Cerebellar nuclear complex (tissue), 1 donor: ENCODE measurements around the gene EDIL3.
"Not testable (repeated sequence)": the region's sequence is repeated elsewhere in the genome, so short reads cannot be mapped to it uniquely, and the experiment has no call there.

Source experiments
- DNase-seq, 2 experiments: peaks; one replicate each; lab custom pipeline; 2025; lab: John Stamatoyannopoulos, UW

Gene EDIL3

GRCh38 chr5:84168841-84169240 is 215.8 kb downstream of the EDIL3 start:
- no peak for DNase-seq

- DNase-seq = no peak
Measured at GRCh38 chr5:84163671-84164070, 221.0 kb downstream of the EDIL3 start.

- no peak for DNase-seq
Measured at GRCh38 chr5:84162695-84163094, 222.0 kb downstream of the EDIL3 start.

- not testable (repeated sequence) for DNase-seq
Measured at GRCh38 chr5:84160650-84161049, 224.0 kb downstream of the EDIL3 start.

GRCh38 chr5:84149094-84149493 is 235.6 kb downstream of the EDIL3 start:
- DNase-seq = no peak

- DNase-seq = no peak
Measured at GRCh38 chr5:84148651-84149050, 236.0 kb downstream of the EDIL3 start.

- DNase-seq = no peak
Measured at GRCh38 chr5:84137541-84137940, 247.1 kb downstream of the EDIL3 start.

- no peak for DNase-seq
Measured at GRCh38 chr5:84131372-84131771, 253.3 kb downstream of the EDIL3 start.

- DNase-seq = no peak
Measured at GRCh38 chr5:84130006-84130580, 254.6 kb downstream of the EDIL3 start.

GRCh38 chr5:84125216-84125615 is 259.5 kb downstream of the EDIL3 start:
- no peak for DNase-seq

- DNase-seq = no peak
Measured at GRCh38 chr5:84119252-84119651, 265.4 kb downstream of the EDIL3 start.

- DNase-seq = no peak
Measured at GRCh38 chr5:84118551-84118950, 266.1 kb downstream of the EDIL3 start.

- no peak for DNase-seq
Measured at GRCh38 chr5:84115727-84116126, 269.0 kb downstream of the EDIL3 start.

GRCh38 chr5:84113246-84114105 is 271.2 kb downstream of the EDIL3 start:
- DNase-seq = no peak

- no peak for DNase-seq
Measured at GRCh38 chr5:84092738-84093137, 291.9 kb downstream of the EDIL3 start.

GRCh38 chr5:84091127-84091799 is 293.4 kb downstream of the EDIL3 start:
- no peak for DNase-seq

- DNase-seq = no peak
Measured at GRCh38 chr5:84088996-84089395, 295.7 kb downstream of the EDIL3 start.

GRCh38 chr5:84086511-84086910 is 298.2 kb downstream of the EDIL3 start:
- DNase-seq = no peak

GRCh38 chr5:84085387-84086041 is 299.2 kb downstream of the EDIL3 start:
- DNase-seq = no peak

GRCh38 chr5:84080908-84081307 is 303.8 kb downstream of the EDIL3 start:
- DNase-seq = no peak

GRCh38 chr5:84072339-84072738 is 312.3 kb downstream of the EDIL3 start:
- DNase-seq = no peak

GRCh38 chr5:84069608-84070179 is 315.0 kb downstream of the EDIL3 start:
- no peak for DNase-seq
